Omental fat pad (tissue), 4 donors: ENCODE data around the gene FAM13B. TPM values are rescaled to one million over a fixed set of nuclear protein-coding genes. Genes with fewer than 3 reads are reported as not detected.

Experiments used
- ATAC-seq: fragments of 150-250 bp; one replicate; pipeline ENCODE4 v1.9.1; 2016; ENCODE audit warnings: mild to moderate bottlenecking, moderate library complexity; ENCODE audit not compliant: low FRiP score
- DNase-seq: peaks from one replicate; pipeline ENCODE4 v3.0.0-alpha.2; 2019; ENCODE audit warnings: low spot score
- CTCF ChIP-seq, 3 donors: fragments of 450-650 bp; IDR thresholded peaks; one replicate each; pipeline ENCODE4 v1.5.1; 2016 to 2017; ENCODE audit warnings: antibody characterized with exemption in 3 of 3, mild to moderate bottlenecking in 3 of 3, moderate library complexity in 2 of 3
- total RNA-seq, 4 donors: library from RNA; depleted of rRNA; stranded (reverse); fragments of >200 nt; gene quantifications; one replicate each; pipeline ENCODE4 v1.1.0, GENCODE V29; 2016

FAM13B gene
- total RNA-seq, 4 donors from 2014 or later, result 30.0 to 37.1 (median 33.6) TPM

- DNase-seq (no peak), ATAC-seq (no peak)
- TF ChIP-seq CTCF (IDR thresholded peaks at IDR 0.05), result no peak
Measured at GRCh38 chr5:138024117-138024516, 8.8 kb downstream of the FAM13B start.

- ATAC-seq (no peak), DNase-seq (no peak)
- no peak for TF ChIP-seq CTCF (IDR thresholded peaks at IDR 0.05)
Measured at GRCh38 chr5:138022912-138023311, 10.0 kb downstream of the FAM13B start.

- no peak for TF ChIP-seq CTCF (IDR thresholded peaks at IDR 0.05)
- no peak for ATAC-seq
- no peak for DNase-seq
Measured at GRCh38 chr5:138021771-138022170, 11.1 kb downstream of the FAM13B start.

GRCh38 chr5:138018849-138019248 lies 14.0 kb downstream of the FAM13B start:
- no peak for DNase-seq
- peak; percentile 75 for ATAC-seq
- no peak for TF ChIP-seq CTCF (IDR thresholded peaks at IDR 0.05)

- ATAC-seq (no peak), DNase-seq (no peak)
- TF ChIP-seq CTCF (IDR thresholded peaks at IDR 0.05), result no peak
Measured at GRCh38 chr5:138015916-138016315, 17.0 kb downstream of the FAM13B start.

- ATAC-seq (no peak), DNase-seq (no peak)
- no peak for TF ChIP-seq CTCF (IDR thresholded peaks at IDR 0.05)
Measured at GRCh38 chr5:138011991-138012390, 20.9 kb downstream of the FAM13B start.

- DNase-seq, result no peak
Measured at GRCh38 chr5:138000102-138000723, 32.7 kb downstream of the FAM13B start.

More at GRCh38 chr5:138000102-138000723, 32.7 kb downstream of the FAM13B start:
- ATAC-seq, result peak; percentile 90
- TF ChIP-seq CTCF (IDR thresholded peaks at IDR 0.05), result no peak
